MM.1S (cell line): ENCODE data around the gene FBRS.

ENCODE experiments used
- DNase-seq: peaks from one replicate; pipeline ENCODE4 v3.0.0-alpha.2; 2015
- H2AFZ ChIP-seq: fragments of 300-600 bp; sonication (generic); 2 replicates; pipeline ENCODE4 v1.6.0; 2016; ENCODE audit warnings: antibody characterized with exemption, low read length
- H3F3A ChIP-seq: fragments of 300-600 bp; sonication (generic); 2 replicates; pipeline ENCODE4 v1.6.1; 2016; ENCODE audit warnings: mild to moderate bottlenecking, antibody characterized with exemption, low read length, moderate library complexity, mixed read lengths; ENCODE audit not compliant: insufficient read depth
- H3K27ac ChIP-seq: fragments of 300-600 bp; sonication (generic); 2 replicates; pipeline ENCODE4 v1.5.1; 2016; ENCODE audit warnings: mild to moderate bottlenecking, low read length
- H3K27me3 ChIP-seq: fragments of 300-600 bp; sonication (generic); replicated peaks from 2 replicates; pipeline ENCODE4 v1.6.0; 2016; ENCODE audit warnings: low read length; ENCODE audit not compliant: insufficient read depth
- H3K36me3 ChIP-seq: fragments of 300-600 bp; sonication (generic); replicated peaks from 2 replicates; pipeline ENCODE4 v1.6.1; 2016; ENCODE audit warnings: mild to moderate bottlenecking, low read length, mixed read lengths; ENCODE audit not compliant: insufficient read depth
- H3K4me1 ChIP-seq: fragments of 300-600 bp; sonication (generic); 2 replicates; pipeline ENCODE4 v1.6.1; 2016; ENCODE audit warnings: low read length, mixed read lengths
- H3K4me2 ChIP-seq: fragments of 300-600 bp; sonication (generic); 2 replicates; pipeline ENCODE4 v1.6.0; 2016; ENCODE audit warnings: low read depth, low read length
- H3K4me3 ChIP-seq: fragments of 300-600 bp; sonication (generic); 2 replicates; pipeline ENCODE4 v1.5.1; 2016; ENCODE audit warnings: low read length, mixed read lengths
- H3K79me2 ChIP-seq: fragments of 300-600 bp; sonication (generic); 2 replicates; pipeline ENCODE4 v1.6.1; 2016; ENCODE audit warnings: mixed run types, low read length, mixed read lengths
- H3K9ac ChIP-seq: fragments of 300-600 bp; sonication (generic); 2 replicates; pipeline ENCODE4 v1.6.1; 2016; ENCODE audit warnings: low read length, mixed read lengths
- H3K9me2 ChIP-seq: fragments of 300-600 bp; sonication (generic); replicated peaks from 2 replicates; pipeline ENCODE4 v1.6.1; 2016; ENCODE audit warnings: mild to moderate bottlenecking, low read length, mixed read lengths; ENCODE audit not compliant: insufficient read depth
- H3K9me3 ChIP-seq: fragments of 300-600 bp; sonication (generic); replicated peaks from 2 replicates; pipeline ENCODE4 v1.6.1; 2016; ENCODE audit warnings: mild to moderate bottlenecking, low read length, mixed read lengths; ENCODE audit not compliant: insufficient read depth
- H4K20me1 ChIP-seq: fragments of 300-600 bp; sonication (generic); 2 replicates; pipeline ENCODE4 v1.6.1; 2016; ENCODE audit warnings: mild to moderate bottlenecking, low read length, moderate library complexity, mixed read lengths; ENCODE audit not compliant: insufficient read depth
- EZH2 ChIP-seq: fragments of 300-600 bp; sonication (generic); optimal IDR thresholded peaks from 2 replicates; pipeline ENCODE3; 2017; ENCODE audit warnings: low read depth, mild to moderate bottlenecking, antibody characterized with exemption, low read length, mixed read lengths
- EZH2phosphoT487 ChIP-seq: fragments of 300-600 bp; sonication (generic); IDR thresholded peaks from 2 replicates; pipeline ENCODE4 v1.6.1; 2018; ENCODE audit warnings: antibody characterized with exemption, low read length
- TF ChIP-seq, protein P1 (sequence below): fragments of 300-600 bp; sonication (generic); IDR thresholded peaks from 2 replicates; pipeline ENCODE4 v1.5.1; 2016; ENCODE audit warnings: antibody characterized with exemption, low read length, mixed read lengths

The FBRS gene

DNA sequence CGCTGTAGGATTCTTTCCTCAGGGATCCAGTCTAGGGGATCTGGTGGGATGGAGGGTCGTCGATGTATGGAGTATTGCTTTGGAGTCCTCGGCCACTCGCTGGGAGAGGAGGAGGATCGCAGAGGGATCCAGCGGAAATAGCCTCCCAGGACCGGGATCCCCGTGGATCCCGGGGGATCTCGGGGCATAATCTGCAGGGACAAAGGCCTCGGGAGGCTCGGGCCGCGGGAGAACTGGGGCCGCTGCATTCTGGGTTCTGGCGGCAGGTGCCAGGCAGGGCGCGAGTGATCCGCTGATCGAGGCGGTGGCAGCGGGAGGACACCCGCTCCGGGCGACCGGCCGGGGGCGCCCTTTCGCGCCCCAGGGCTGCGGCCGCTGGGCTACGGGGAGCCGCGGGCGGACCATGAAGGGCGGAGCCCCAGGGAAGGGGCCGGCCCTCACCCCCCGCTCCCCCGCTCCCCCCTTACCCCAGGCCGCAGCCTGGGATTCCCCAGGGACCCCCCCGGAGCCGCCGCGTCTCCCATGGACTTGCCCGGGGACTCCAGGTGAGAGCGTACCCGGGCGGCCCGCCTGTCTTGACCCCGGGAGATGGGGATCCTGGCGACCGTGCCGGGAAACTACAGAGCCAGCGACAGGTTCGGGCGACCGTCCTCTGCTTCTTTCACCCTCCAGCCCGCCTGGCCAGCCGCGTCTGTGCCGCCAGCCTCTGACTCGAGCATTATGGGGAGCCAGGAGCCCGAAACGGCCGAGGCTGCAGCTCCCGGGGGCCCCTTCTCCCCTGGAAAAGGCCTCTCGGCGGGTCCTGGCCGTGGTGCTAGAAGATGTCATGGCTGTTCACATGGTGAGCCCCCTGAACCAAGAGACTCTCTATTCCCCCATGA, 6.9 kb upstream of the FBRS start:
- H3F3A ChIP-seq = 0 out of 2 replicates have a peak, but pooled peaks cover 13% of the 10 kb centered on the region
- peak; percentile 88 for DNase-seq
- no peaks in the 10 kb centered on the region for H3K36me3 ChIP-seq
- TF ChIP-seq EZH2 = no peak
- TF ChIP-seq, protein P1, sequence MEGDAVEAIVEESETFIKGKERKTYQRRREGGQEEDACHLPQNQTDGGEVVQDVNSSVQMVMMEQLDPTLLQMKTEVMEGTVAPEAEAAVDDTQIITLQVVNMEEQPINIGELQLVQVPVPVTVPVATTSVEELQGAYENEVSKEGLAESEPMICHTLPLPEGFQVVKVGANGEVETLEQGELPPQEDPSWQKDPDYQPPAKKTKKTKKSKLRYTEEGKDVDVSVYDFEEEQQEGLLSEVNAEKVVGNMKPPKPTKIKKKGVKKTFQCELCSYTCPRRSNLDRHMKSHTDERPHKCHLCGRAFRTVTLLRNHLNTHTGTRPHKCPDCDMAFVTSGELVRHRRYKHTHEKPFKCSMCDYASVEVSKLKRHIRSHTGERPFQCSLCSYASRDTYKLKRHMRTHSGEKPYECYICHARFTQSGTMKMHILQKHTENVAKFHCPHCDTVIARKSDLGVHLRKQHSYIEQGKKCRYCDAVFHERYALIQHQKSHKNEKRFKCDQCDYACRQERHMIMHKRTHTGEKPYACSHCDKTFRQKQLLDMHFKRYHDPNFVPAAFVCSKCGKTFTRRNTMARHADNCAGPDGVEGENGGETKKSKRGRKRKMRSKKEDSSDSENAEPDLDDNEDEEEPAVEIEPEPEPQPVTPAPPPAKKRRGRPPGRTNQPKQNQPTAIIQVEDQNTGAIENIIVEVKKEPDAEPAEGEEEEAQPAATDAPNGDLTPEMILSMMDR = peak; percentile 74
- peaks cover 7% of the 10 kb centered on the region for H3K4me1 ChIP-seq
- H3K27me3 ChIP-seq = no peaks in the 10 kb centered on the region
- H3K4me3 ChIP-seq = peak overlapping the region; percentile 68
- H3K27ac ChIP-seq = peak overlapping the region; percentile 74
- peak overlapping the region; percentile 72 for H3K4me2 ChIP-seq
- H3K9me2 ChIP-seq = no peaks in the 10 kb centered on the region
- H3K9ac ChIP-seq = peak overlapping the region; percentile 84
- peak overlapping the region; percentile 50 for H2AFZ ChIP-seq
- H3K79me2 ChIP-seq = peaks cover 20% of the 10 kb centered on the region
- no peaks in the 10 kb centered on the region for H4K20me1 ChIP-seq
- no peaks in the 10 kb centered on the region for H3K9me3 ChIP-seq

DNA sequence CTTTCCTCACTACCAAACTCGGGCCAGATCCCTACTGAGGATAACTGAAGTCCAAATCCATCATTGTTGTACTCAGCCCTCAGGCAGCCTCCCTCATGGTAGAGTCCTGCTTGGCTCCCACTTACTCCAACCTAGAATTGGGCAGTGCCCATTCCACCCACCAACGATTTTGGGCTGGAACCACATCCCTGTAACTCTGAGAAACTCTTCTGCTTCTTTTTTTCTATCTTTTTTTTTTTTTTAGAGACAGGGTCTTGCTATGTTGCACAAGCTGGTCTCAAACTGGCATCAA, 6.3 kb upstream of the FBRS start:
- TF ChIP-seq EZH2 (no peak), EZH2phosphoT487 (no peak)
- TF ChIP-seq, protein P1 = no peak
- Histone ChIP-seq H3K4me3 (peak overlapping the region; percentile 68), H3K9me3 (no peaks in the 10 kb centered on the region), H3K4me1 (peaks cover 7% of the 10 kb centered on the region), H3K27me3 (no peaks in the 10 kb centered on the region), H3K27ac (peak overlapping the region; percentile 31; the same call in 1 of the 2 replicates), H2AFZ (peak overlapping the region; percentile 30; the same call in 1 of the 2 replicates), H3K4me2 (peak overlapping the region; percentile 72), H3K9ac (peak overlapping the region; percentile 84; the same call in 1 of the 2 replicates), H3K79me2 (peaks cover 20% of the 10 kb centered on the region), H3K9me2 (no peaks in the 10 kb centered on the region), H4K20me1 (no peaks in the 10 kb centered on the region), H3K36me3 (no peaks in the 10 kb centered on the region), H3F3A (peaks cover 18% of the 10 kb centered on the region; the same call in 1 of the 2 replicates)
- DNase-seq = no peak

DNA sequence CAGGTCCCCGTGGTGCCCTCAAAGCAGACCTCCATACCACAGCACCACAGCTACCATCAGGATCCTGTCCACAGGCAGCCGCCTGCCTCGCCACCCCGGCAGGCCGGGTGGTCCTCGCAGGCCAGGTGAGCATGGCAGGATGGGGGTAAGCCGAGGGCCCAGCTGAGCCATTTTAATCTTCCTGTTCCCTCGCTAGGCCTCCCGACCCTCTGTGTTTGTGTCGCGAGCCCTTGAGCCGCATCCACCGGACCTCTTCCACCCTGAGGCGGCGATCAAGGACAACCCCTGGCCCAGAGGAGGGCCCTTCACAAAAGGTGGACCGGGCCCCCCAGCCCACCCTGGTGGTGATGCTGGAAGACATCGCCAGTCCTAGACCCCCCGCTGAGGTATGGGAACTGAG, 5.5 kb upstream of the FBRS start:
- no peak for DNase-seq
- H3K27ac ChIP-seq = no peak overlapping the region
- no peak overlapping the region for H3K4me2 ChIP-seq

More for the DNA sequence above, 5.5 kb upstream of the FBRS start:
- TF ChIP-seq EZH2 (no peak), EZH2phosphoT487 (no peak)
- TF ChIP-seq, protein P1 = no peak
- Histone ChIP-seq H3K4me1 (peaks cover 7% of the 10 kb centered on the region), H4K20me1 (no peaks in the 10 kb centered on the region), H3K36me3 (no peaks in the 10 kb centered on the region), H3K9me3 (no peaks in the 10 kb centered on the region), H3K27me3 (no peaks in the 10 kb centered on the region), H3K79me2 (peaks cover 20% of the 10 kb centered on the region), H3K4me3 (no peak overlapping the region), H3K9ac (no peak overlapping the region), H3K9me2 (no peaks in the 10 kb centered on the region), H2AFZ (no peak overlapping the region), H3F3A (peaks cover 25% of the 10 kb centered on the region)
